AG08395 (cell line): ENCODE data around the gene CHAF1A.
A peak's percentile ranks its signal among the peaks of the same experiment; 100 is the strongest.

Source experiments
- DNase-seq: peaks from one replicate; pipeline ENCODE4 v3.0.0; 2012; ENCODE audit warnings: mixed read lengths, low spot score

CHAF1A gene

GRCh38 chr19:4409123-4409933, 6.9 kb downstream of the CHAF1A start:
- DNase-seq: no peak

GRCh38 chr19:4413588-4413987, 11.1 kb downstream of the CHAF1A start:
- DNase-seq: no peak

GRCh38 chr19:4414144-4414799, 11.8 kb downstream of the CHAF1A start:
- DNase-seq: no peak

- DNase-seq: no peak
Observed at GRCh38 chr19:4414800-4415321, 12.4 kb downstream of the CHAF1A start.

- no peak for DNase-seq
Observed at GRCh38 chr19:4415352-4415751, 12.9 kb downstream of the CHAF1A start.

GRCh38 chr19:4416268-4416667, 13.8 kb downstream of the CHAF1A start:
- no peak for DNase-seq

GRCh38 chr19:4423416-4424126, 21.1 kb downstream of the CHAF1A start:
- no peak for DNase-seq

GRCh38 chr19:4425537-4425936, 23.1 kb downstream of the CHAF1A start:
- DNase-seq: peak; percentile 94

- no peak for DNase-seq
Observed at GRCh38 chr19:4428326-4428975, 26.0 kb downstream of the CHAF1A start.

- no peak for DNase-seq
Observed at GRCh38 chr19:4429256-4429655, 26.8 kb downstream of the CHAF1A start.

GRCh38 chr19:4429771-4430171, 27.3 kb downstream of the CHAF1A start:
- no peak for DNase-seq

- DNase-seq: no peak
Observed at GRCh38 chr19:4430760-4431159, 28.3 kb downstream of the CHAF1A start.

GRCh38 chr19:4431296-4431695, 28.9 kb downstream of the CHAF1A start:
- DNase-seq: no peak

- DNase-seq: no peak
Observed at GRCh38 chr19:4431808-4432674, 29.6 kb downstream of the CHAF1A start.

GRCh38 chr19:4432918-4433506, 30.6 kb downstream of the CHAF1A start:
- no peak for DNase-seq

GRCh38 chr19:4434391-4434790, 32.0 kb downstream of the CHAF1A start:
- no peak for DNase-seq

GRCh38 chr19:4436231-4436630, 33.8 kb downstream of the CHAF1A start:
- no peak for DNase-seq

GRCh38 chr19:4437103-4437502, 34.7 kb downstream of the CHAF1A start:
- DNase-seq: no peak

- no peak for DNase-seq
Observed at GRCh38 chr19:4439243-4439642, 36.8 kb downstream of the CHAF1A start.

GRCh38 chr19:4441994-4442818, 39.8 kb downstream of the CHAF1A start:
- no peak for DNase-seq
